Measurements from ENCODE around the gene PCYT1A.
"Not testable (repeated sequence)": the region's sequence is repeated elsewhere in the genome, so short reads cannot be mapped to it uniquely, and the experiment has no call there.

PCYT1A gene

DNA sequence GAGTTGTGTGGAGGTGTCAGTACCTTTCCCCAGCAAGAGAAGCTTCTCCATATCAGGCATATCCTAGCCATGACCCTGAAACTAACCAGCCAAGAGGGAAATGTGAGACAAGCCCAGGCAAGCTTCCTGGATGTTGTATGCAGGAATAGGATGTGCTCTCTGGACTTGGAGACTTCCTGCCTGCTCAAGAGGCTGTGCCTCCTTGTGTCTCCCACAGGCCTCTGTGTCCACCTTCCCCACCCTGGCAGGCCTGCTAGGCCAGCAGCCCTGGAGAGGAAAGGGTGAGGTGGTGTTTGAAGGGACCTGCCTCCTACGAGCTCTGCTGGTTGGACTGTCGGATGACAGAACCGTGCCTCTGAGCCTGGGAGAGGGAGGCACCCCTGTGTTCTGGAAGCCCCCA lies 32.6 kb upstream of the PCYT1A start:
- Histone ChIP-seq H3K27me3 (ENCODE audit: control insufficient read depth in 1 of 2, insufficient read depth in 2 of 2, low read length in 2 of 2) (no peaks in the 10 kb centered on the region), H3K36me3 (ENCODE audit: control insufficient read depth in 2 of 2, insufficient read depth in 2 of 2, low read length in 2 of 2) (no peaks in the 10 kb centered on the region), H3K9ac (ENCODE audit: low read length in 2 of 2) (no peak overlapping the region), H3K9me3 (ENCODE audit: control insufficient read depth in 2 of 2, low read length in 2 of 2) (no peaks in the 10 kb centered on the region), H3K4me3 (ENCODE audit: low read length in 2 of 2) (no peak overlapping the region), H3K27ac (ENCODE audit: low read length) (no peak overlapping the region), H3K4me1 (ENCODE audit: control insufficient read depth, insufficient read depth, low read length) (no peaks in the 10 kb centered on the region)

DNA sequence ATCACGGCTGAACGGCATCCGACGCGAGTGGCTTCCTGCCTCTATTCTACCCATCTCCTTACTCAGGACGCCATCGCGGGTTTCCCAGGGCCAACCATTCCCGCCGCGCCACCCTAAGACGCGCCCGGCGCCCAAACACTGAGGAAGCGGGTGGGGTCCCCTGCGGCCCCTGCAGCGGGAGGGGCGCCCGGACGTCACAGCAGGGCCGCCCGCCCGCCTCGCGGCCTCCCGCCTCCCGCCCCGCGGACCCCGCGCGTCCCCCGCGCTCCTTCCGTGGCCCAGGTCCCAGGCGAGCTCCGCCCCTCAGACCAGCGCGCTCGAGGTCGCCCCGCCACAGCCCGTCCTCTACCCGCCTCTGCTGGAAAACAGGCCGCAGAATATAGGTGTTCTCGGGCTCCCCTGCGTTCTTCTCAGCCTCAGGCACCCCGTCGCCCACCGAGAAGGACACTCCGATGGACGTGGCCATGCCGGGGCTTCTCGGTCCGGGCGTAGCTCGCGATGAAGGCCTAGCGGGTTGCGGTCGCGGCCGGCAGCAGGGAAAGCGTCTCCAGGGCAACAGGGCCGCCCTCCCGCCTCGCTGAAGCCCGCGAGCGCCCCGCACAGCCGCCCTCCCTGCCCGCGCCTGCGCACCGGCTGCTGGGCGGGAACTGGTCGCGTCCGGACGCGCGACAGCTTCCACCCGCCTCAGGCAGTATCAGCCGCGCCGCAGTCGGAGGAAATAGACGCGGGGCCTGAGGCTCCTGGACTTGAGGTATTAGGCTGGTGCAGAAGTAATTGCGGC lies 30.4 kb upstream of the PCYT1A start, which contains the start of gene DYNLT2B:
TSS of gene DYNLT2B (minus strand) at position 554 of the 781 bp plus-strand sequence. CDS start at position 466, 88 bp downstream.
- Histone ChIP-seq H3K4me1 (ENCODE audit: control insufficient read depth, insufficient read depth, low read length) (no peaks in the 10 kb centered on the region), H3K4me3 (ENCODE audit: low read length in 2 of 2) (peak within 1 kb of the TSS; percentile 77 to 90), H3K9me3 (ENCODE audit: control insufficient read depth in 2 of 2, low read length in 2 of 2) (no peaks in the 10 kb centered on the region), H3K36me3 (ENCODE audit: control insufficient read depth in 2 of 2, insufficient read depth in 2 of 2, low read length in 2 of 2) (no peaks in the 10 kb centered on the region), H3K27me3 (ENCODE audit: control insufficient read depth in 1 of 2, insufficient read depth in 2 of 2, low read length in 2 of 2) (no peaks in the 10 kb centered on the region), H3K27ac (ENCODE audit: low read length) (peak within 1 kb of the TSS; percentile 78), H3K9ac (ENCODE audit: low read length in 2 of 2) (peak within 1 kb of the TSS; percentile 82 to 83)

DNA sequence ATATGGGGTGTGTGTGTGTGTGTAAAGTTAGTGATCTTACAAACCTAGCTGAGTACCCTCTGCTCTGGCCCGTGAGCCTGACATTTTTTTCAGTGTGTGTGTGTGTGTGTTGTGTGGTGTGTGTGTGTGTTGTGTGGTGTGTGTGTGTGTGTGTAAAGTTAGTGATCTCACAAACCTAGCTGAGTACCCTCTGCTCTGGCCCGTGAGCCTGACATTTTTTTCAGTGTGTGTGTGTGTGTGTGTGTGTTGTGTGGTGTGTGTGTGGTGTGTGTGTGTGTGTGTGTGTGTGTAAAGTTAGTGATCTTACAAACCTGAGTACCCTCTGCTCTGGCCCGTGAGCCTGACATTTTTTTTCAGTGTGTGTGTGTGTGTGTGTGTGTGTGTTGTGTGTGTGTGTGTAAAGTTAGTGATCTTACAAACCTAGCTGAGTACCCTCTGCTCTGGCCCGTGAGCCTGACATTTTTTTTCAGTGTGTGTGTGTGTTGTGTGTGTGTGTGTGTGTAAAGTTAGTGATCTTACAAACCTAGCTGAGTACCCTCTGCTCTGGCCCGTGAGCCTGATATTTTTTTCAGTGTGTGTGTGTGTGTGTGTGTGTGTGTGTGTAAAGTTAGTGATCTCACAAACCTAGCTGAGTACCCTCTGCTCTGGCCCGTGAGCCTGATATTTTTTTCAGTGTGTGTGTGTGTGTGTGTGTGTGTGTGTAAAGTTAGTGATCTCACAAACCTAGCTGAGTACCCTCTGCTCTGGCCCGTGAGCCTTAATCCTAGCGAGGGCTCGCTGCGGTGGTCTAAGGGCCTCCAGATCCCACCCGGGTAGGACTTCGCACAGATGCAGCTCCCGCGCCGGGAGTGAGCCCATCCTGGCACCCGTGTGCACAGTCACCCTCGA lies 29.5 kb upstream of the PCYT1A start:
- peak overlapping the region; percentile 82 to 83 for H3K9ac ChIP-seq (ENCODE audit: low read length in 2 of 2)
- H3K36me3 ChIP-seq (ENCODE audit: control insufficient read depth in 2 of 2, insufficient read depth in 2 of 2, low read length in 2 of 2); H3K4me1 ChIP-seq (ENCODE audit: control insufficient read depth, insufficient read depth, low read length); H3K9me3 ChIP-seq (ENCODE audit: control insufficient read depth in 2 of 2, low read length in 2 of 2); H3K27me3 ChIP-seq (ENCODE audit: control insufficient read depth in 1 of 2, insufficient read depth in 2 of 2, low read length in 2 of 2): not testable (repeated sequence)
- peak overlapping the region; percentile 77 to 90 for H3K4me3 ChIP-seq (ENCODE audit: low read length in 2 of 2)
- H3K27ac ChIP-seq (ENCODE audit: low read length) = peak overlapping the region; percentile 78

DNA sequence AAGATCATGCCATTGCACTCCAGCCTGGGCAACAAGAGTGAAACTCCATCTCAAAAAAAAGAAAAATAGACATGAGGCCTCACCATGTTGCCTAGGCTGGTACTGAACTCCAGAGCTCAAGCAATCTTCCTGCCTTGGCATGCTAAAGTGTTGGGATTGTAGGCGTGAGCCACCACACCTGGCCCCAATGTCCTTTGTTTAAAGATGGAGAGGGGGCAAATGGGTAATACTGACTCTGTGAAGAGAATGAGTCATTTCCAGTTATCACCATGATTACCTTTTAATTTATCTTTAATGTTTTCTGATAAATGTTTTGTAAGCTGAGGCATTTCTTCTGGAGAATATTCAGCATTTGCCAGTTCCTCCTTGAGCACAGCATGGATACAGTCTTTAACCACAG lies 28.3 kb upstream of the PCYT1A start:
- no peaks in the 10 kb centered on the region for H3K27me3 ChIP-seq (ENCODE audit: control insufficient read depth in 1 of 2, insufficient read depth in 2 of 2, low read length in 2 of 2)

DNA sequence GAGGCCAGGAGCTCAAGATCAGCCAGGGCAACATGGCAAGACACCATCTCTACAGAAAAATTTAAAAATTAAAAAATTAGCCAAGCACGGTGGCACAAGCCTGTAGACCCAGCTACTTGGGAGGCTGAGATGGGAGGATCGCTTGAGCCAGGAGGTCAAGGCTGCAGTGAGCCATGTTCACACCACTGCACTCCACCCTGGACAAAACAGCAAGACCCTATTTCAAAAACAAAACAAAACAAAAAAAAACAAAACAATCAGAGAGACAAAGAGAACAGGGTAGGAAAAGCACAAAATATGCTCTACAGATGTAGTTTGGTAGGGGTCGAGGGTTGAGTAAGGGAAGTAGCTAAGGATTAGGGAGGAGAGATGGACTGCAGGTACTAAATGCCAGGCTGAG lies 27.1 kb upstream of the PCYT1A start:
- H3K4me1 ChIP-seq (ENCODE audit: control insufficient read depth, insufficient read depth, low read length) = no peaks in the 10 kb centered on the region

More for the DNA sequence above, 28.3 kb upstream of the PCYT1A start:
- no peak overlapping the region for H3K4me3 ChIP-seq (ENCODE audit: low read length in 2 of 2)
- H3K9ac ChIP-seq (ENCODE audit: low read length in 2 of 2) = no peak overlapping the region
- H3K4me1 ChIP-seq (ENCODE audit: control insufficient read depth, insufficient read depth, low read length) = no peaks in the 10 kb centered on the region
- no peaks in the 10 kb centered on the region for H3K36me3 ChIP-seq (ENCODE audit: control insufficient read depth in 2 of 2, insufficient read depth in 2 of 2, low read length in 2 of 2)
- H3K27ac ChIP-seq (ENCODE audit: low read length) = no peak overlapping the region
- H3K9me3 ChIP-seq (ENCODE audit: control insufficient read depth in 2 of 2, low read length in 2 of 2) = no peaks in the 10 kb centered on the region

DNA sequence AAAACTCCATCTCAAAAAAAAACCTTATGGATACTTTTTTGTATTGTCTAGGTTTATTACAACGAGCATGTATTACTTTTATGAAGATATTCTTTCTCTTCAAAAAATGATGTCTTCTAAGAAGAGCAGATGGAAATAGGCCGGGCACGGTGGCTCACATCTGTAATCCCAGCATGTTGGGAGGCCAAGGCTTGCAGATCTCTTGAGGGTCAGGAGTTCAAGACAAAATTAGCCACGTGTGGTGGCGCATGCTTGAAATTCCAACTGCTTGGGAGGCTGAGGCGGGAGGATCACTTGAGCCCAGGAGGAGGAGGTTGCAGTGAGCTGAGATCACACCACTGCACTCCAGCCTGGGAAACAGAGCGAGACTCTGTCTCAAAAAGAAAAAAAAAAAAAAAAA lies 26.6 kb upstream of the PCYT1A start:
- not testable (repeated sequence) for H3K9ac ChIP-seq (ENCODE audit: low read length in 2 of 2); H3K27me3 ChIP-seq (ENCODE audit: control insufficient read depth in 1 of 2, insufficient read depth in 2 of 2, low read length in 2 of 2); H3K4me3 ChIP-seq (ENCODE audit: low read length in 2 of 2); H3K9me3 ChIP-seq (ENCODE audit: control insufficient read depth in 2 of 2, low read length in 2 of 2); H3K27ac ChIP-seq (ENCODE audit: low read length); H3K36me3 ChIP-seq (ENCODE audit: control insufficient read depth in 2 of 2, insufficient read depth in 2 of 2, low read length in 2 of 2); H3K4me1 ChIP-seq (ENCODE audit: control insufficient read depth, insufficient read depth, low read length)

More for the DNA sequence above, 27.1 kb upstream of the PCYT1A start:
- H3K4me3 ChIP-seq (ENCODE audit: low read length in 2 of 2) = no peak overlapping the region
- H3K9me3 ChIP-seq (ENCODE audit: control insufficient read depth in 2 of 2, low read length in 2 of 2) = no peaks in the 10 kb centered on the region
- no peak overlapping the region for H3K9ac ChIP-seq (ENCODE audit: low read length in 2 of 2)
- H3K27ac ChIP-seq (ENCODE audit: low read length) = no peak overlapping the region
- no peaks in the 10 kb centered on the region for H3K27me3 ChIP-seq (ENCODE audit: control insufficient read depth in 1 of 2, insufficient read depth in 2 of 2, low read length in 2 of 2)
- H3K36me3 ChIP-seq (ENCODE audit: control insufficient read depth in 2 of 2, insufficient read depth in 2 of 2, low read length in 2 of 2) = no peaks in the 10 kb centered on the region

DNA sequence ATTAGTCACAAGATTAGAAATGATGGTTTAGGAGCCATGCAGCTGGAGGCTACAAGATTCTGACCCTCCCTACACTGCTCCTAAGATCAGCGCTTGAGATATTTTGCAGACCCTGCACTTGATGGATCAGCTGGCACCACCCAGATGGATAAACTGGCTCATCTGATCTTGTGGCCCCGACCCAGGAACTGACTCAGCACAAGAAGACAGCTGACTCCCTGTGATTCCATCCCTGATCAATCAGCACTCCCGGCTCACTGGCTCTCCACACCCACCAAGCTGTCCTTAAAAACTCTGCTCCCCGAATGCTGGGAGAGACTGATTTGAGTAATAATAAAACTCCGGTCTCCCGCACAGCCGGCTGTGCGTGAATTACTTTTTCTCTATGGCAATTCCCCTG lies 15.4 kb upstream of the PCYT1A start:
- H3K4me3 ChIP-seq (ENCODE audit: low read length in 2 of 2); H3K9ac ChIP-seq (ENCODE audit: low read length in 2 of 2); H3K27ac ChIP-seq (ENCODE audit: low read length); H3K4me1 ChIP-seq (ENCODE audit: control insufficient read depth, insufficient read depth, low read length); H3K27me3 ChIP-seq (ENCODE audit: control insufficient read depth in 1 of 2, insufficient read depth in 2 of 2, low read length in 2 of 2); H3K36me3 ChIP-seq (ENCODE audit: control insufficient read depth in 2 of 2, insufficient read depth in 2 of 2, low read length in 2 of 2); H3K9me3 ChIP-seq (ENCODE audit: control insufficient read depth in 2 of 2, low read length in 2 of 2): not testable (repeated sequence)

DNA sequence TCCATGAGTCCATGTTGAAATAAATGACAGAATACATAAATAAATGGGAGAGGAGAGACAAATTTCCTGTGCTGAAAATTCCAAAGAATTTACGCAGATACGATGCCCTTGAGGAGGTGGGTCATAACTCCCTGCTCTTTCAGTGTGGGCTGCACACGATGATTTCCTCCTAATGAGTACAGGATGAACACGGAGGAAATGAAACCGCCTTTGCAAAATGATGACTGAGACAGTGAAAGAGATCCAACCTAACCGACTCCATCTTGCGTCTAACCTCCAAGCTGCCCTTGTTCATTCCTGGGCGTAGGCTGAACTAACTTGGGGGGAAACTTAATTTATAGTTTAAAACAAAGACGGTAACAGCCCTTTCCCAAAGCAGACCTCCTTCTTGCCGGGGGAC lies 15.0 kb upstream of the PCYT1A start:
- not testable (repeated sequence) for H3K9me3 ChIP-seq (ENCODE audit: control insufficient read depth in 2 of 2, low read length in 2 of 2); H3K27me3 ChIP-seq (ENCODE audit: control insufficient read depth in 1 of 2, insufficient read depth in 2 of 2, low read length in 2 of 2); H3K36me3 ChIP-seq (ENCODE audit: control insufficient read depth in 2 of 2, insufficient read depth in 2 of 2, low read length in 2 of 2); H3K27ac ChIP-seq (ENCODE audit: low read length); H3K9ac ChIP-seq (ENCODE audit: low read length in 2 of 2); H3K4me1 ChIP-seq (ENCODE audit: control insufficient read depth, insufficient read depth, low read length); H3K4me3 ChIP-seq (ENCODE audit: low read length in 2 of 2)

DNA sequence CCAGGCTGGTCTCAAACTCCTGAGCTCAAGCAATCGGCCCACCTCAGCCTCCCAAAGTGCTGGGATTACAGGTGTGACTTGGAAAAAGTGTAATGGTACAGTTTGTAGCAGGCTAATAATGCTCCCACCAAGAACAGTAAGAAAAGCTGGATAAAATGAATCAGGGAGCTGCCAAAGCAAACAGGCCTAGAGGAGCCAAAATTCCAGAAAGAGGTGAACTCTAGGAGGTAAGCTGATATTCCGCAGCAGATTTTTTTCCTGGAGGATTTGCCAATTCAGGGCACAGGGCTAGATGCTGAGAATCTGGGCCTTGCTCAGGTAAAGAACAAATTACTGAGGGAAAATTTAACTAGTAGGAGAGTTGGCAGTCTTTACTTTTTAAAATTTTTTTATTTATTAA lies 11.0 kb upstream of the PCYT1A start:
- Histone ChIP-seq H3K27ac (ENCODE audit: low read length) (no peak overlapping the region), H3K27me3 (ENCODE audit: control insufficient read depth in 1 of 2, insufficient read depth in 2 of 2, low read length in 2 of 2) (no peaks in the 10 kb centered on the region), H3K36me3 (ENCODE audit: control insufficient read depth in 2 of 2, insufficient read depth in 2 of 2, low read length in 2 of 2) (peaks cover 0 to 3% of the 10 kb centered on the region in 2 donors), H3K4me1 (ENCODE audit: control insufficient read depth, insufficient read depth, low read length) (no peaks in the 10 kb centered on the region), H3K4me3 (ENCODE audit: low read length in 2 of 2) (no peak overlapping the region), H3K9me3 (ENCODE audit: control insufficient read depth in 2 of 2, low read length in 2 of 2) (no peaks in the 10 kb centered on the region), H3K9ac (ENCODE audit: low read length in 2 of 2) (no peak overlapping the region)

DNA sequence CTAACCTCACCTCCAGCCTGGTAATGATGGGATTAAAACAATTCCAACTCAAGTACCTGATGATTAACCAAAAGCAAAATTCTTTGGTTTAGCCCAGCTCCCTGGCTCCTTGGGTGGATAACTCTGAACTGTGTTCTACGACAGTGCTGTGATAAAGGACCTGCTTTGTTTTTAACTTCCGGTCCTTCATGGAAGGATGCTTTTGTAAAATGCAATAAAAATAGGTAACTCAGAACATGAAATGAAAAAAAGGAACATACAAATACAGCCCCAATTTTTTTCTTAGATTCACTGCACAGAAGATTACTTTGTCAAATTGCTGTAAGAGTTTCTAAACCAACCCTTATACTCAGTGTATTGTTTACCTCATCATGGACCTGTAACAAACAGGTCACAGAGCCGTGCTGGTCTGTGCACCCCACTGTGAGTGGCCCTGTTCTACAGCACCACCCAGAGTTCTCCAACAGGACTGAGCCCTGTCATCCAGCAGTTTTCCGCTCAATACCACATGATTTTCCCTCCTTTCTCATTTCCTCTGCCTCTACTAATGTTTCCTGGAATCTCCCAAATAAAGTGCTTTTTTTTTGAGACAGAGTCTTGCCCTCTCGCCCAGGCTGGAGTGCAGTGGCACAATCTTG lies 4.9 kb upstream of the PCYT1A start:
- Histone ChIP-seq H3K4me3 (ENCODE audit: low read length in 2 of 2) (no peak overlapping the region), H3K9me3 (ENCODE audit: control insufficient read depth in 2 of 2, low read length in 2 of 2) (no peaks in the 10 kb centered on the region), H3K9ac (ENCODE audit: low read length in 2 of 2) (no peak overlapping the region), H3K4me1 (ENCODE audit: control insufficient read depth, insufficient read depth, low read length) (no peaks in the 10 kb centered on the region), H3K27ac (ENCODE audit: low read length) (no peak overlapping the region), H3K27me3 (ENCODE audit: control insufficient read depth in 1 of 2, insufficient read depth in 2 of 2, low read length in 2 of 2) (no peaks in the 10 kb centered on the region), H3K36me3 (ENCODE audit: control insufficient read depth in 2 of 2, insufficient read depth in 2 of 2, low read length in 2 of 2) (no peaks in the 10 kb centered on the region)
